T47D (cell line): ENCODE measurements around the gene PIM2.

Experiments
- DNase-seq, 2 experiments: peaks; one replicate each; pipeline versions ENCODE4 v3.0.0 to v3.0.0-alpha.2; 2011 to 2012; ENCODE audit warnings: low read depth in 1 of 2, low spot score in 1 of 2
- JUND ChIP-seq: IDR thresholded peaks from 2 replicates; pipeline ENCODE4 v1.6.1; 2012; ENCODE audit warnings: low read depth
- in situ Hi-C: cut with HindIII; loops from 2 replicates; pipeline ENCODE4 v1.10.0; 2016; ENCODE audit warnings: low sequenced_read_pairs, low pct_unique_long_range_greater_than_20kb

The PIM2 gene

DNA sequence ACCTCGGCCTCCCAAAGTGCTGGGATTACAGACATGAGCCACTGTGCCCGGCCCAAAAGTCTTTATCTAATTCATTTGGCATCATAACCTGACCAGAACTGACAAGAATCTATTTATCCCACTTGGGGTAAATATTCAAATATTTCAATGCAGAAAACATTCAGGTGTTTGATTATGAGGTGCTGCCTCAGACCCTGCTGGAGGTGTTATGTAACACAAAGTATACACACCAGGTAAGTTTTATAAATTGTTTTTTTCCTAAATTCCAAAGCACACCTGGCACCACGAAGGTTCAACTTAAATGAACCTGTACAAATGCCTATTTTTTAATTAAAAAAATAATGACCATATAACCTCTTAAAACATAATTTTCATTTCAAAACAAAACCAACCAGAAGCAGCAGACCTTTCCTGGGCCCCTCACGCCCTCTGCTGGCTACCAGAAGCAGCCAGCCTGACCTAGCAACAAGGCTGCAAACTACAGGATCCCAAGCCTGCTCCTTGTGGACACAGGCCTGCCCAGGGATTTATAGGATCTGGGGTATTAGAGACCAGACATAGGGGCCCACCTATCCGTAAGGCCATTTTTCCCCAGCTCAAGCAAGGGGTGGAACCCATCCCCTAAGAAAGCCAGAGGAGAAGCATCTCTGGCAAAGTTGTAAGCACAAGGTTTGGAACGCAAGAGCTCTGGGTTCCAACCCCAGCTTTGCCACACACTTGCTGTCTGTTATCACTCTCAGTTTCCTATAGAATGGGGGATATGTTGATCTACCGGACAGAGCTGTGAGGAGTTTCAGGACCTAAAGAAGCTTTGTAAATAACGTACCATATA is 26.9 kb upstream of the PIM2 start:
- DNase-seq: peak; percentile 49 to 64
- in situ Hi-C loops: no loop called here
- no peak for TF ChIP-seq JUND

DNA sequence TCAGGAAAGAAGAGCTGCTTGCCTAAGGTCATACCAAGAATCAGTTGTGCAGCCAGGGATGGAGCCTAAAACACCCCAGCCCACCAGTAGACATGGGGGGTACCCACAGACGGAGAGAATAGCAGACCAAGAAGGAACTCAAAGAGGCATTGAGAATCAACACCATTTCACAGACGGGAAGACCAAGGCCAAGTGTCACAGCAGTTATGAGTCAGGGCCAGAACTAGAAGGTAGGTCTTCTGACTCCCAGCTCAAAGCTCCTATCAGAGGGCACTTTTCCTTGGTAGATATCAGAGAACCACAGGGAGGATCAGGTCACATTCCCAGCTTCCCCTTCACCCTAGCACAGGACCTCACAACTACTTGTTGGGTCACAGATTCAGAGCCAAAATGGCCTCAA is 24.1 kb upstream of the PIM2 start:
- no peak for TF ChIP-seq JUND
- DNase-seq: no peak
- in situ Hi-C loops: no loop called here

DNA sequence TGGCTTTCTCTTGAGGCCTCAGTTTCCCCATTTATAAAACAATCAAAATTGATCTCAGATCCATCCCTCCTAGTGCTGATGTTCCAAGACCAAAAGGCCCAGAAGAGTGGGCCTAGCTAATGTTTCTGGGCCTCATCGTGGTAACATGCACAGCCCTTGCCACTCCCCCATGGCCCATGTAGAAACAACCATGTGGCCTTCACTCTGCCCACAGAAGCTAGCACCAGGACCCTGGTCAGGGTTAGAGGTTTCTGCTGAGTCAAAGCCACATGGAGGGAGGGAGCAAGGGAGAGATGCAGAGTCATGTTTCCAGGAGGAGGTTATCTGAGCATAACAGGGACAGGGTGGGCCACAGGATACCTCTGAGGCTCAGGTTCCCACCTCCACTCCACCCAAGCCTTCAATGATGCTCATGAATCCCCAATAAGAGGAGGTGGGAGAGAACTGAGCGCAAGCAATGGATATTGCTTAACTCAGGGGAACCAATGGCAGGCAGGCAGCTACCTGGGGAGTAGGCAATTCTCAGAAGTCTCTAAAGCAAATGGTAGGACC is 21.7 kb upstream of the PIM2 start:
- in situ Hi-C loops: no loop called here
- DNase-seq: no peak
- no peak for TF ChIP-seq JUND

DNA sequence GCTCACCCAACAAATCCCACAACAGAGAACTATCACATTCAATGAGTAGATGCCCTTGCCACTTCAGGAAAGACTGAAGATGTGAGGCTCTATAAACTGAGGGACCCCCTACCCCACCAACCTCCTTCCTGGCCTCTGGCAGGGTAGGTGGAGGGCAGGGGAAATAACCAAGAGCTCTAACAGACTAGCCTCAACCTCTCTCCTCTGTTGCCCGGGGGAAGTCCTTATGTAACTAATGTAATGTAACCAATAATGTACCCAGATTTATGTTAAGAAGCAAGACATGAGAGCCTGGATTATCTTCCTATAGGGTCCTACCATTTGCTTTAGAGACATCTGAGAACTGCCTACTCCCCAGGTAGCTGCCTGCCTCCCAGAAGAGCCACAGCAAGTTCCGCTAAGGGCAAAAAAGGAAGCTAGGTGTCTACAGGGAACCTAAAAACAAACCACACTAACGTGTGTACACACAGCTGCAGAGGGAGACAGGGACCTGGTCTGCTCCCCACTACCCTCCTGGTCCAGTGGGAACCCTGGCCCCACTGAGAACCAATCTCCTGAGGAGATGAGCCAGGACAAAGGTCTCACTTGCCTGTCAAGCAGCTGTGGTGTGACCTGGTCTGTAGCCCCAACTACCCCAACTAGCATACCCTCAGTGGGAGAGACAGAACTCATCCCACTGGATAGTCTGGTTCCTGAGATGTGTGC is 20.9 kb upstream of the PIM2 start:
- in situ Hi-C loops: no loop called here
- no peak for DNase-seq
- no peak for TF ChIP-seq JUND

DNA sequence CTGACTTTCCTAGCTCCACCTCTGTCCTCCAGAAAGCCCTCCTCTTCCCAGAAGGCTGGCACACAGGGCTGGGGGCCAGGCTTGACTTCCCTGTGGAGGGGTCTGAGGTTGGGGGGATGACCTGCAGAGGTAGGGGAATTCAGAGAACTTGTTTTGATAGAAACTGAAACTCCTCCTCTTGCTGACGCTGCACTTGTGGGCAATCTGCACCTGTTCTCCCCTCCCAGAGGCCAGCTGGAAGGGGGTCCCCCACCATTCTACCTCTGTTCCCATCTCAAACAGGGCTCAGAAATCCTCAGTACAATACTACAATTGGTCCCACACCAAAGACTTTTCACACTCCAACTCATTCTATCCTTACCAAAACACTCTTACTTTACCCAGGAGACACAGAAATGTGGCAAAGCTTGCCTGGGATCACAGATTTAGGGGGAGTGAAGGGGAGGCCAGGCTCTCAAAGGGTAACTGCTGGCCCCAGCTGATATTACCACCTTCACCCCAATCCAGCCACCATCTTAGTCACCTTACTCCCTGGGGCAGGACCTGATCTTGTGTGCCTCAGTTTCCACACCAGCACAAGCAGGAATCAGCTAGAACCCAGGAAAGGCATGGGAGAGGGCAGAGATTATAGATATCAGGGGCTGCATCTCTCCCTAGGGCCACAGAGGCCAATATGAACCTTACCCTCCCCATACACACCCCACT is 20.0 kb upstream of the PIM2 start:
- TF ChIP-seq JUND: no peak
- DNase-seq: no peak
- in situ Hi-C loops: no loop called here

DNA sequence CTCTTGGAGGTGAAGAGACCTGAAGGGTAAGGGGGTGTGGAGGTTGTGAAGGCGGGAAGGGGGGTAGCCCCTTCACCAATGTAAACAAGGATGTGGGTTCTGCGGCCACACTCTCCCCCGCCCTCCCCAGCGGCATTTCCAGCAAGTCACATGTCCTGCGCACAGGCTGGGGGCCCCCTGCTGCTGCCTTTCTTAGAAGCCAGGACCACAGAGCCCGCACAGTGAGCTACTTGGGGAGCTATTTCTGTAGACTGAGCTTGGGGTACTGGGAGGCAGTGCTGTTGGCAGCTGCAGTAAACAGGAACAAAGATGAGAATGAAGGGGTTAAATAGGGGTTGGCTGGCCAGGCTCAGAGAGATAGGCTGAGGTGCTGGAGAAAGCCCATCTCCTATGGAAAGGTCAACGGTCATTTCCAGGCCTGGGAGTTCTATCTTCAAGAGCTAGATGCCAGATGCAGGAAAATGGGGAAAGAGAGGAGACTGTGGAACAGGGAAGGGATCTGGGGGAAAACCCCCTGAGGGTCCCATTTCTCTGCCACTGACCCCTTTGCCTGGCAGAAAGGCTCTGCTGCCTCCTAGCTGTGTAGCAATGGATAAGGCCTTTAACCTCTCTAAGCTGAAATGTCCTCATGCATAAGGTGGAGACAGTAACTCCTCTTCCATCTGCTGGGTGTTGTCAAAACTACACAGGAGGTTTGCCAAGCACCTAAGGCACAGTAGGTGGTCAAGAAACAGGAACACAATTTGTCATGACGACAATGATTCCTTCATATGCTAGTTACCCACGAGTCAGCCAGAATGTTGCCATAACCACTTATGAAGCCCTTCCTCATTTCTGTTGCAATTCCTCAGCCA is 18.5 kb upstream of the PIM2 start:
- TF ChIP-seq JUND: no peak
- in situ Hi-C loops: no loop called here
- no peak for DNase-seq

DNA sequence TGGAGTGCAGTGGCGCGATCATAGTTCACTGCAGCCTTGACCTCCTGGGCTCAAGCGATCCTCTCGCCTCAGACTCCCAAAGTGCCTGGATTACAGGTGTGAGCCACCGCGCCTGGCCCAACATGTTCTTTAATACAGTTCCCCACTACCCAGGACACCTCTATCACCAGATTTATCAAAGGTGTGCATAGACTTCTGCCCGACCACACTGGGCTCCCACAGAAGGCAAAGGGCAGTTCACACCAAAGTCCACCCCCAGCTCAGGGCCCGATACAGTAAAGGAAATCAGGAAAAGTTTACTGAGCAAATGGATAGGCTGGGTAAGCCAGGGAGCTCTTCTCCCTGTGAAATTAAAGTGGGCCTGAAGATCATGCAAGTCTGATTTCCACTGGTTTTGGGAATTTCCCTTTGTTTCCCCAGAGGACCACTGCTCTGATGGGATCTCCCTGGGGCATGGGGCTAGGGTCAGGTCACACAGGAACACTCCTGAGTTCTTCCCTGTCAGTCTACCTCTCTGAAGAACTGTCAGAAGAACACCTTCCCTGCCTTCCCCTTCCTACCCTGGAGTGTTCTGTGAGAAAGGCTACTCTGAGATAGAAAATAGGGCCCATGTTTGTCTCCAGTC is 17.7 kb upstream of the PIM2 start:
- TF ChIP-seq JUND: no peak
- DNase-seq: no peak
- in situ Hi-C loops: no loop called here

DNA sequence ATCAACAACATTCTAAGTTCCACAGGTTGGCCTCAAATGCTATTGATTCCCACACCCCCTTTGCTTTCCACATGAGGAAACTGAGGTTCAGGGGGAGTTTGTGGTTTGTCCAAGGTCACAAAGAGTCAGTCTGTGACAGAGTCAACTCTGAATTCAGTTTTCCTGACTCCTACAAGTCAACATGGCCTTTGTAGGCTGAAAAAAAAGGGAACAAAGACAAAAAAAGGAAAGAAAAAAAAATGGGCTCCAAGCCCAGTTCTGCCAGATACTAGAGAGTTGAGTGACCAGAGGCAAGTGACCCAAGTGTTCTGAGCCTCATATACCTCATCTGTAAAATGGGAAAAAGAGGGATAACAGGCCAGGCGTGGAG is 16.5 kb upstream of the PIM2 start:
- no peak for DNase-seq
- TF ChIP-seq JUND: no peak
- in situ Hi-C loops: no loop called here

DNA sequence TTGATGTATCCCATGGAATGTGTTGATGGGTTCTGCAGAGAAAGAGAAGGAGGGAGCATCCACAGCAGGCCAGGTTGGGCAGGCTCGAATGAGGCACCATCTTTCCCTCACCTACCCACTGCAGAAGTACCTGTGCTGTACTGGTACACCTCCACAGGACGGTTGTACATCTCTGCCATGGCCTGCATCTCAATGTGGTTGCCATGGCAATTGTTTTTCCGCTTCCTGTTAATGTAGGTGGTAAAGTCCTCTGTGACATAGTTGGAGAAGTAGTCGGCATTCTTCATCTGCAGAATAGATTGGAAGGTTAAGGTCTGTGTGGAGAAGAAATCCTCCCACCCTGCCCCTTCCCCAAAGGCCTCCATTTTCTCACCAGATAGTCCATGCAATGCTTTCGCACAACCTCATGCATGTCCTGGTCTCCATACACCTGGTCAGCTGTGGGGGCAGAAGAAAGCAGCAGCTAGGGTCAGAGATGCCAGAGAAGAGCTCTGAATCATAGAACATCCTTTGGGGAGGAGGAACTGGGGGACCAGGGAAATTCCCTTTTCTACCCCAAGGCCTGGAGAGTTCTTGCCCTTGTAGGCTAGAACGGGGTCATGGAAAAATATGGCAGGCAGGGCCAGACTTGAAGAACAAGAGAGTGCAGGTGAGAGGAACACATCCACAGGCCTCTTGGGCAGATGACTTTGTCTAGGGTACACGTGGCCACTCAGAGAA is 15.9 kb upstream of the PIM2 start:
- DNase-seq: no peak
- in situ Hi-C loops: no loop called here
- no peak for TF ChIP-seq JUND

DNA sequence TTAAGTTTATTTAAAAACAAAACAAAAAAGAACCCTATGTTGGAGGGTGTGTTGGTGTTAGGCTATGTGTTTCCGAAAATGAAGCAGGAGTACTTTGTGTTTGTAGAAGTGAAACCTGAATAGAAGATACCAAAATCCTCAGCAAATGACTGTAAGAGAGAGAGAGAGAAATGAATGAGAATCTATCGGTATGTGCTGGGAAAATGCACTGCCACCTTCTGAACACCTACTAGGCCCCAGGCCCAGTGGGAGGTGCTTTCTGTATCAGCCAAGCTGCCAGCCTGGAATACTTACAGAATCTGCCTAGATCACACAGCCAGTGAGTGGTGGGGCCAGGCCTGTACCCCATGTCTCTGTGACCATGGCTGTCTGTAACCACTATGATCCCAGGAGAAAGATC is 14.9 kb upstream of the PIM2 start:
- in situ Hi-C loops: no loop called here
- no peak for DNase-seq
- no peak for TF ChIP-seq JUND

DNA sequence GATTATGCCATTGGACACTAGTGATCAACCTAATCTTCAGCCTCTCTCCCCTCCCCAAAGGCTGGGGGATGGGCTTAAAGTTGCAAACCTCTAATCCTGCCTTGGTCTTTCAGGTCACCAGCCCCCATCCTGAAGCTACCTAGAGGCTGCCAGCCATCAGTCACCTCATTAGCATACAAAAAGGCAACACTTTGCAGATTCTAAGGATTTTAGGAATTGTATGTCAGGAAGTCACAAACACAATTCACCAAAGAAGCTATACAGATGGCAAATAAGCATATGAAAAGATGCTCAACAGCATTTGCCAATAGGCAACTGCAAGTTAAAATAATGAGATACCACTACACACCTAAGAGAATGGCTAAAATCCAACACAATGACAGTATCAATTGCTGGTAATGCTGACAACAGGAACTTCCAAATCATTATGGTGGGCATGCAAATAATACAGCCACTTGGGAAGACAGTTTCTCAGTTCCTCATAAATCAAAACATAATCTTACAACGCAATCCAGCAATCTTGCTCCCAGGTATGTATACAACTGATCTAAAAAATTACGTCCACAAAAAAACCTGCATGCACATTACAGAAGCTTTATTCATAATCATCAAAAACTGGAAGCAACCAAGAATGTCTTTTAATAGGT is 9.0 kb upstream of the PIM2 start:
- no peak for DNase-seq
- in situ Hi-C loops: no loop called here
- no peak for TF ChIP-seq JUND
